C4-2B (cell line): ENCODE data around the gene TBC1D20.

Source experiments
- H3K27ac ChIP-seq: fragments of 450-650 bp; 2 replicates; pipeline ENCODE4 v1.5.1; 2017
- CTCF ChIP-seq: fragments of 450-650 bp; conservative IDR thresholded peaks from 2 replicates; pipeline ENCODE4 v1.5.1; 2017; ENCODE audit warnings: mild to moderate bottlenecking
- ZFX ChIP-seq: fragments of 450-650 bp; IDR thresholded peaks from 2 replicates; pipeline ENCODE4 v1.6.1; 2017

Gene TBC1D20

GRCh38 chr20:472137-472846 is 10.0 kb upstream of the TBC1D20 start:
- TF ChIP-seq ZFX: no peak
- no peak for TF ChIP-seq CTCF
- no peak overlapping the region for H3K27ac ChIP-seq

GRCh38 chr20:469746-470490 is 7.6 kb upstream of the TBC1D20 start:
- no peak for TF ChIP-seq ZFX
- no peak for TF ChIP-seq CTCF
- H3K27ac ChIP-seq: no peak overlapping the region

DNA sequence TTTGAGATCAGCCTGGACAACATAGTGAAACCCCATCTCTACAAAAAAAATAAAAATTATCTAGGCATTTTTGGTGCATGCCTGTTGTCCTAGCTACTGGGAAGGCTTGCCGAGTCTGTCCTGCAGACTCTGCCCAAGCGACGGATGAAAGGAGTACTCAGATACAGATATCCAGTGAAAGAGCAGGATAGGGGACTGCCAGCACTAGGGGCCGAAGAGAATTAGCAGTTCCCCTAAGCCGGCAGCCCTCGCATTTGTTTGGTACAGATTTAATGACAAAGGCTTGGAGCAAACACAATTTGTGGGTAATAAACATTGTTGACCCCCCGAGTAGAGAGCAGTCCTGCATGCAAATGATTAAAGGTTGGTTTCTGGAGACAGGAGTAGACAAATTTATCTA is 5.4 kb upstream of the TBC1D20 start:
- no peak overlapping the region for H3K27ac ChIP-seq
- TF ChIP-seq CTCF: no peak
- no peak for TF ChIP-seq ZFX

DNA sequence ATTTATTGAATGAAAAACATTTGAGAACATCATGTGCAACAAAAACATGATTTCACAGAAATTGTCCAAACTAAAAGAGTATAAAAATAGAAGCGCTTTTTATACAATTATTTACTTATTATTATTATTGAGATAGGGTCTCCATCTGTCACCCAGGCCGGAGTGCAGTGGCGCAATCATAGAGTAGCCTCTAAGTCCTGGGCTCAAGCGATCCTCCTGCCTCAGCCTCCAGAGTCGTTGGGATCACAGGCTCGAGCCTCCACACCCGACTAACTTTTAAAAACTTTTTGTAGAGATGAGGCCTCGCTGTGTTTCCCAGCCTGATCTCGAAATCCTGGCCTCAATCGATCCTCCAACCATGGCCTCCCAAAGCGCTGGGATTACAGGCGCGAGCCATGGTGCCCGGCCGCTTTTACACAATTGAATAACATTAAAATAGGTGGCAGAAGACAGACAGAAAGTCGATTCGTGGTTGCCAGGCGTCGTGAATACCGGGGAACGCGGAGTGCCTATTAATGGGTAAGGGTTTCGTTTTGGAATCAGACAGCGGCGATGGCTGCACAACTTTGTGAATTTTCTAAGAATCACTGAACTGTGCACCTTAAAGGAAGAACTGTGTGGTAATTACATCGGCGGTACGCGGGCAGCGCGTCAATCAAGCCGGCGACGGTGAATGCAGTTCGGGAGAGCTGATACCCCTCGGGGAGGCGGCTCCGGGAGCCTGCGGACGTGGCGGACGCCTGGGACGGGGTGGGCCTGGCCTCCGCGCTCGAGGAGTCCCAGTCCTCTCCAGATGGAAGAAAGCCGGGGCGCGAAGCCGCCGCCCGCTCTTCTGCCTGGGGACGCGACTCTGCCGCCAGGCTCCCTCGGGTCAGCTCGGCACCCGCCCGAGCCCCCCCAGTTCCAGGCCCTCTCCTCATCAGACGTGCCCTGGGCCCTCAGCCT is 807 bp downstream of the TBC1D20 start:
- TF ChIP-seq CTCF (no peak), ZFX (no peak)
- H3K27ac ChIP-seq: peak overlapping the region; percentile 85

DNA sequence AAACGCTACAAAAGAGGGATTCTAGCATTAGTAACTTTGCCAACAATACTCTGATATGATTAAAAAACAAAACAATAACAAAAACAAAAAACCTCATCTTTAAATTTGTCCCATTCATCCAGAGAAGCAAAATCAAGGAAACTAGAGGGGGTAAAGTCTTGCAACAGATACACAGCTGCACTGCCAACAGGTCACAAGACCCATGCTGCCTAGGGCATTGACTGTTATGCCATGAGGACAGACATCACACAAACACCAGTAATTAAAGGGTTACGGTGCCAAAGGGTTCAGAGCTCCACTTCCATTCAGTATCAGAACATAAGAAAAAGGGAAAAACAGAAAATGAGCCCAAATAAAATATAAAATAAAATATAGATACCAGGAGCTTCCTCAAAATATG is 1.6 kb downstream of the TBC1D20 start:
- TF ChIP-seq CTCF: no peak
- no peak for TF ChIP-seq ZFX
- no peak overlapping the region for H3K27ac ChIP-seq

DNA sequence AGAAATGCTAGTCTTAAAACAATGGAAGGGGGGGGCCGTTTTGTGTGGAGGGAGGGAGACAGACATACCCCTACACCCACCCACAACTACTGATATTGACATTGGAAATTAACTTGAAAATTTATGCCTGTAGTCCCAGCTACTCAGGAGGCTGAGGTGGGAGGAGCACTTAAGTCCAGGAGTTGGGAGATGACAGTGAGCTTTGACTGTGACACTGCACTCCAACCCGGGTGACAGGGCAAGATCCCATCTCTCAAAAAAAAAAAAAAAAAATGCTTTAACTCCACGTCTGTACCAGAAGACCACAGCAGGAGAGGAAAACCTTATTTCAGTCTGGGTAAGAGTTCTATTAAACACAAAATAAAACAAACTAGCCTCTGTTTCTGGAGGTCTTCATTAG is 2.2 kb downstream of the TBC1D20 start:
- H3K27ac ChIP-seq: no peak overlapping the region
- TF ChIP-seq ZFX: no peak
- no peak for TF ChIP-seq CTCF

- TF ChIP-seq ZFX (no peak), CTCF (no peak)
- H3K27ac ChIP-seq: no peak overlapping the region
These were observed 3.6 kb downstream of the TBC1D20 start for GRCh38 chr20:458776-459175.
